SU-DHL-6 (cell line): ENCODE data around the gene BICD1.

Experiments used
- CTCF ChIP-seq: fragments of 200-600 bp; sonication (generic); IDR thresholded peaks from one replicate; pipeline ENCODE4 v1.5.1; 2017; ENCODE audit warnings: antibody characterized with exemption, mild to moderate bottlenecking, low read length, moderate library complexity; ENCODE audit not compliant: insufficient read depth, poor library complexity, severe bottlenecking
- EZH2phosphoT487 ChIP-seq: fragments of 200-600 bp; sonication (generic), shearing (Covaris generic); conservative IDR thresholded peaks from 2 replicates; pipeline ENCODE4 v1.6.1; 2018; ENCODE audit warnings: mild to moderate bottlenecking, antibody characterized with exemption, low read length, moderate library complexity, mixed read lengths

- TF ChIP-seq EZH2phosphoT487, result no peak
- TF ChIP-seq CTCF, result no peak
Observed at GRCh38 chr12:32161058-32161457, 54.4 kb downstream of the BICD1 start.
